GM23338 (cell line): ENCODE measurements around the gene GNB1. TPM values are rescaled to one million over a fixed set of nuclear protein-coding genes. Genes with fewer than 3 reads are reported as not detected.

Experiments
- ATAC-seq: fragments of 200-7000 bp; cut with Tn5 transposase; 3 replicates; pipeline ENCODE4 v1.9.1; 2020
- DNase-seq: peaks from one replicate; pipeline ENCODE4 v3.0.0-alpha.2; 2015; ENCODE audit warnings: low spot score
- H2AFZ ChIP-seq: fragments of 200-600 bp; sonication (generic); 2 replicates; pipeline ENCODE4 v1.8.0; 2016; ENCODE audit warnings: antibody characterized with exemption, mild to moderate bottlenecking, moderate library complexity
- H3F3A ChIP-seq: fragments of 200-600 bp; sonication (generic); replicated peaks from 2 replicates; pipeline ENCODE4 v1.8.0; 2017; ENCODE audit warnings: antibody characterized with exemption, mixed run types, low read depth
- H3K27ac ChIP-seq: fragments of 200-600 bp; sonication (generic); 2 replicates; pipeline ENCODE4 v1.6.1; 2016; ENCODE audit warnings: low read depth
- H3K27me3 ChIP-seq: fragments of 200-600 bp; sonication (generic); 2 replicates; pipeline ENCODE4 v1.8.0; 2016; ENCODE audit warnings: mild to moderate bottlenecking, mixed run types, moderate library complexity; ENCODE audit not compliant: insufficient read depth
- H3K36me3 ChIP-seq: fragments of 200-600 bp; sonication (generic); 2 replicates; pipeline ENCODE4 v1.8.0; 2016; ENCODE audit warnings: mild to moderate bottlenecking; ENCODE audit not compliant: insufficient read depth
- H3K4me1 ChIP-seq: fragments of 200-600 bp; sonication (generic); 2 replicates; pipeline ENCODE4 v1.8.0; 2016; ENCODE audit warnings: mild to moderate bottlenecking, moderate library complexity; ENCODE audit not compliant: insufficient read depth
- H3K4me2 ChIP-seq: fragments of 200-600 bp; sonication (generic); 2 replicates; pipeline ENCODE4 v1.7.1; 2017; ENCODE audit warnings: mixed run types
- H3K4me3 ChIP-seq: fragments of 200-600 bp; sonication (generic); 2 replicates; pipeline ENCODE4 v1.6.1; 2016; ENCODE audit warnings: mixed run types
- H3K79me2 ChIP-seq: fragments of 200-600 bp; sonication (generic); replicated peaks from 2 replicates; pipeline ENCODE4 v1.8.0; 2017; ENCODE audit warnings: mild to moderate bottlenecking; ENCODE audit not compliant: insufficient read depth
- H3K9me2 ChIP-seq: fragments of 200-600 bp; sonication (generic); 2 replicates; pipeline ENCODE4 v1.8.0; 2017; ENCODE audit not compliant: insufficient read depth
- H4K20me1 ChIP-seq: fragments of 200-600 bp; sonication (generic); replicated peaks from 2 replicates; pipeline ENCODE4 v1.8.0; 2017; ENCODE audit warnings: mild to moderate bottlenecking; ENCODE audit not compliant: insufficient read depth
- H3K27ac Mint-ChIP-seq: 2 replicates; pipeline ENCODE4 v1.8.0; 2020; ENCODE audit warnings: inconsistent platforms, mild to moderate bottlenecking, moderate library complexity, mixed read lengths
- H3K27me3 Mint-ChIP-seq: 3 replicates; pipeline ENCODE4 v1.8.0; 2022; ENCODE audit warnings: low read depth, mild to moderate bottlenecking, moderate library complexity, mixed read lengths, inconsistent platforms; ENCODE audit not compliant: insufficient read depth, poor library complexity
- H3K36me3 Mint-ChIP-seq: 3 replicates; pipeline ENCODE4 v1.8.0; 2021; ENCODE audit warnings: low read depth, mild to moderate bottlenecking, inconsistent platforms, moderate library complexity, mixed read lengths
- H3K4me1 Mint-ChIP-seq: 3 replicates; pipeline ENCODE4 v1.8.0; 2020; ENCODE audit warnings: mild to moderate bottlenecking, inconsistent platforms, mixed read lengths
- H3K4me3 Mint-ChIP-seq: 3 replicates; pipeline ENCODE4 v1.8.0; 2021; ENCODE audit warnings: moderate library complexity, mild to moderate bottlenecking, inconsistent platforms, mixed read lengths
- H3K9me3 Mint-ChIP-seq: 3 replicates; pipeline ENCODE4 v1.8.0; 2020; ENCODE audit warnings: moderate library complexity, mild to moderate bottlenecking, inconsistent platforms, mixed read lengths
- ETS1 ChIP-seq: IDR thresholded peaks from 2 replicates; pipeline ENCODE4 v1.6.1; 2016; ENCODE audit warnings: antibody characterized with exemption
- EZH2 ChIP-seq: fragments of 200-600 bp; sonication (generic); IDR thresholded peaks from one replicate; pipeline ENCODE4 v1.8.0; 2017; ENCODE audit warnings: antibody characterized with exemption, mild to moderate bottlenecking, low read depth; ENCODE audit not compliant: unreplicated experiment
- EZH2phosphoT487 ChIP-seq: fragments of 200-600 bp; sonication (generic); IDR thresholded peaks from one replicate; pipeline ENCODE4 v1.8.1; 2018; ENCODE audit warnings: antibody characterized with exemption; ENCODE audit not compliant: unreplicated experiment
- JUNB ChIP-seq: IDR thresholded peaks from one replicate; pipeline ENCODE4 v1.6.1; 2016; ENCODE audit warnings: antibody characterized with exemption; ENCODE audit not compliant: unreplicated experiment
- NANOG ChIP-seq: IDR thresholded peaks from 2 replicates; pipeline ENCODE4 v1.6.1; 2016; ENCODE audit warnings: antibody characterized with exemption, borderline replicate concordance
- polyA plus RNA-seq: library from polyadenylated mRNA; unstranded; fragments of >200 nt; fragmentation: Nextera tagmentation; extraction: Ambion mirVana; gene quantifications from 2 replicates; pipeline ENCODE4 v1.2.1, GENCODE V29; 2016
- total RNA-seq: library from RNA; depleted of rRNA; stranded (reverse); fragments of >200 nt; shearing (Covaris generic); gene quantifications from 2 replicates; pipeline ENCODE4 v1.2.3, GENCODE V29; 2014
- TF ChIP-seq, protein P1 (sequence below), 2 experiments: fragments of 200-600 bp in 1 of 2; sonication (generic) in 1 of 2; conservative IDR thresholded peaks; 2 replicates each; pipeline versions ENCODE4 v1.5.1 to v1.6.1; 2016 to 2017; ENCODE audit warnings: antibody characterized with exemption in 2 of 2, low read depth in 2 of 2, mild to moderate bottlenecking in 2 of 2, moderate library complexity in 1 of 2
- TF ChIP-seq, protein P2 (sequence below): IDR thresholded peaks from one replicate; pipeline ENCODE4 v1.6.1; 2018; ENCODE audit warnings: antibody characterized with exemption; ENCODE audit not compliant: unreplicated experiment

GNB1 gene
- total and polyA plus RNA-seq, 2 experiments from 2014 or later = 65.4 to 138 TPM

DNA sequence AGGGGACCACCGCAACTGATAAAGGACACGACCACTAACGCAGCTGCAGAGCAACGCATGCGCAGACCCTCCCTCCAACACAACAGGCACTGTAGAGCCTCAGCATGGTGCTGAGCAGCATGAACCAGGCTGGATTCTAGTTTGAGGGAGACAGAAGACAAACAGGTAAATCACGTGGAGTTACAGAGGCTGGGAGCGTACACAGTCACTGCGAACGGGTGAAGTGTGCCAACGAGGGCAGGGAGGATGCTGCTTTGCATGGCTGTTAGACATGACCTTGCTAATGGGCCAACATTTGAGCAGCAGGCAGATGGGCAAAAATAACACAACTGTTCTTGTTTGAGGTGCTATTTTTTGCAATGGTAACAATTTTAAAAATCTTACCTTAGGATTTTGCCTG is 57.4 kb downstream of the GNB1 start:
- H3K4me1 ChIP-seq = 0 out of 2 replicates have a peak, but pooled peaks cover 5% of the 10 kb centered on the region
- Mint-ChIP-seq H3K36me3 (peaks cover 67% of the 10 kb centered on the region), H3K9me3 (no peaks in the 10 kb centered on the region), H3K4me1 (peaks cover 18% of the 10 kb centered on the region), H3K4me3 (no peak overlapping the region), H3K27ac (peak overlapping the region; percentile 38), H3K27me3 (peaks cover 7% of the 10 kb centered on the region)
- H3K4me2 ChIP-seq = no peak overlapping the region
- H3K79me2 ChIP-seq = peaks cover 100% of the 10 kb centered on the region
- TF ChIP-seq, protein P1, sequence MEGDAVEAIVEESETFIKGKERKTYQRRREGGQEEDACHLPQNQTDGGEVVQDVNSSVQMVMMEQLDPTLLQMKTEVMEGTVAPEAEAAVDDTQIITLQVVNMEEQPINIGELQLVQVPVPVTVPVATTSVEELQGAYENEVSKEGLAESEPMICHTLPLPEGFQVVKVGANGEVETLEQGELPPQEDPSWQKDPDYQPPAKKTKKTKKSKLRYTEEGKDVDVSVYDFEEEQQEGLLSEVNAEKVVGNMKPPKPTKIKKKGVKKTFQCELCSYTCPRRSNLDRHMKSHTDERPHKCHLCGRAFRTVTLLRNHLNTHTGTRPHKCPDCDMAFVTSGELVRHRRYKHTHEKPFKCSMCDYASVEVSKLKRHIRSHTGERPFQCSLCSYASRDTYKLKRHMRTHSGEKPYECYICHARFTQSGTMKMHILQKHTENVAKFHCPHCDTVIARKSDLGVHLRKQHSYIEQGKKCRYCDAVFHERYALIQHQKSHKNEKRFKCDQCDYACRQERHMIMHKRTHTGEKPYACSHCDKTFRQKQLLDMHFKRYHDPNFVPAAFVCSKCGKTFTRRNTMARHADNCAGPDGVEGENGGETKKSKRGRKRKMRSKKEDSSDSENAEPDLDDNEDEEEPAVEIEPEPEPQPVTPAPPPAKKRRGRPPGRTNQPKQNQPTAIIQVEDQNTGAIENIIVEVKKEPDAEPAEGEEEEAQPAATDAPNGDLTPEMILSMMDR (conservative IDR thresholded peaks at IDR 0.05; ENCODE audit: low read depth in 2 of 2) = no peak
- TF ChIP-seq EZH2 = no peak
- no peak for TF ChIP-seq JUNB
- TF ChIP-seq NANOG = no peak
- TF ChIP-seq, protein P2, sequence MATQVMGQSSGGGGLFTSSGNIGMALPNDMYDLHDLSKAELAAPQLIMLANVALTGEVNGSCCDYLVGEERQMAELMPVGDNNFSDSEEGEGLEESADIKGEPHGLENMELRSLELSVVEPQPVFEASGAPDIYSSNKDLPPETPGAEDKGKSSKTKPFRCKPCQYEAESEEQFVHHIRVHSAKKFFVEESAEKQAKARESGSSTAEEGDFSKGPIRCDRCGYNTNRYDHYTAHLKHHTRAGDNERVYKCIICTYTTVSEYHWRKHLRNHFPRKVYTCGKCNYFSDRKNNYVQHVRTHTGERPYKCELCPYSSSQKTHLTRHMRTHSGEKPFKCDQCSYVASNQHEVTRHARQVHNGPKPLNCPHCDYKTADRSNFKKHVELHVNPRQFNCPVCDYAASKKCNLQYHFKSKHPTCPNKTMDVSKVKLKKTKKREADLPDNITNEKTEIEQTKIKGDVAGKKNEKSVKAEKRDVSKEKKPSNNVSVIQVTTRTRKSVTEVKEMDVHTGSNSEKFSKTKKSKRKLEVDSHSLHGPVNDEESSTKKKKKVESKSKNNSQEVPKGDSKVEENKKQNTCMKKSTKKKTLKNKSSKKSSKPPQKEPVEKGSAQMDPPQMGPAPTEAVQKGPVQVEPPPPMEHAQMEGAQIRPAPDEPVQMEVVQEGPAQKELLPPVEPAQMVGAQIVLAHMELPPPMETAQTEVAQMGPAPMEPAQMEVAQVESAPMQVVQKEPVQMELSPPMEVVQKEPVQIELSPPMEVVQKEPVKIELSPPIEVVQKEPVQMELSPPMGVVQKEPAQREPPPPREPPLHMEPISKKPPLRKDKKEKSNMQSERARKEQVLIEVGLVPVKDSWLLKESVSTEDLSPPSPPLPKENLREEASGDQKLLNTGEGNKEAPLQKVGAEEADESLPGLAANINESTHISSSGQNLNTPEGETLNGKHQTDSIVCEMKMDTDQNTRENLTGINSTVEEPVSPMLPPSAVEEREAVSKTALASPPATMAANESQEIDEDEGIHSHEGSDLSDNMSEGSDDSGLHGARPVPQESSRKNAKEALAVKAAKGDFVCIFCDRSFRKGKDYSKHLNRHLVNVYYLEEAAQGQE = no peak
- TF ChIP-seq EZH2phosphoT487 = no peak
- no peak for TF ChIP-seq ETS1
- peaks cover 46% of the 10 kb centered on the region for H4K20me1 ChIP-seq
- H2AFZ ChIP-seq = no peak overlapping the region
- H3F3A ChIP-seq = peaks cover 34% of the 10 kb centered on the region
- H3K9me2 ChIP-seq = no peaks in the 10 kb centered on the region
- H3K27ac ChIP-seq = peak overlapping the region; percentile 76; the same call in 1 of the 2 replicates
- ATAC-seq (no peak; the same call in 2 of the 3 replicates), DNase-seq (no peak)
- H3K36me3 ChIP-seq = peaks cover 7% of the 10 kb centered on the region; the same call in 1 of the 2 replicates
- H3K27me3 ChIP-seq = no peaks in the 10 kb centered on the region
- H3K4me3 ChIP-seq = no peak overlapping the region

GRCh38 chr1:1832820-1833219 is 58.1 kb downstream of the GNB1 start:
- no peak for ATAC-seq
- Mint-ChIP-seq H3K9me3 (no peaks in the 10 kb centered on the region), H3K4me3 (no peak overlapping the region), H3K4me1 (peaks cover 19% of the 10 kb centered on the region), H3K27me3 (peaks cover 7% of the 10 kb centered on the region), H3K36me3 (peaks cover 67% of the 10 kb centered on the region), H3K27ac (0 out of 2 replicates have a peak overlapping the region, but pooled peaks have one; percentile 35)
- Histone ChIP-seq H3K4me2 (no peak overlapping the region), H3K79me2 (peaks cover 100% of the 10 kb centered on the region), H3K4me3 (no peak overlapping the region), H3K27ac (peak overlapping the region; percentile 45; the same call in 1 of the 2 replicates), H2AFZ (no peak overlapping the region), H3K4me1 (0 out of 2 replicates have a peak, but pooled peaks cover 5% of the 10 kb centered on the region), H3F3A (peaks cover 34% of the 10 kb centered on the region), H3K36me3 (peaks cover 7% of the 10 kb centered on the region; the same call in 1 of the 2 replicates), H3K27me3 (no peaks in the 10 kb centered on the region), H3K9me2 (no peaks in the 10 kb centered on the region), H4K20me1 (peaks cover 45% of the 10 kb centered on the region)
- no peak for TF ChIP-seq NANOG
- no peak for TF ChIP-seq ETS1
- no peak for DNase-seq
